GM12878 (cell line): Measurements from ENCODE around the gene TPM4. TPM values are rescaled to one million over a fixed set of nuclear protein-coding genes. Genes with fewer than 3 reads are reported as not detected.
A peak's percentile ranks its signal among the peaks of the same experiment; 100 is the strongest.

Experiments
- BCL11A ChIP-seq: IDR thresholded peaks from 2 replicates; pipeline ENCODE4 v1.6.1; 2011; ENCODE audit warnings: low read depth, low read length
- BMI1 ChIP-seq: fragments of 450-650 bp; IDR thresholded peaks from 2 replicates; pipeline ENCODE4 v1.6.1; 2016; ENCODE audit warnings: mild to moderate bottlenecking, moderate library complexity, borderline replicate concordance
- CBFB ChIP-seq: IDR thresholded peaks from 2 replicates; pipeline ENCODE4 v1.6.1; 2016; ENCODE audit warnings: antibody characterized with exemption, low read depth
- CEBPB ChIP-seq, 2 experiments: fragments of 150-350 bp in 1 of 2; IDR thresholded peaks; 2 replicates each; pipeline ENCODE4 v1.6.1; 2012 to 2014; ENCODE audit warnings: low read depth in 2 of 2, low read length in 2 of 2, borderline replicate concordance in 1 of 2, inconsistent platforms in 1 of 2
- CHD2 ChIP-seq: IDR thresholded peaks from 2 replicates; pipeline ENCODE4 v1.6.1; 2011; ENCODE audit warnings: low read depth, low read length, improper control_type of control experiment, borderline replicate concordance
- CHD4 ChIP-seq: fragments of 200-600 bp; sonication (generic); IDR thresholded peaks from 2 replicates; pipeline ENCODE4 v1.6.1; 2016; ENCODE audit warnings: mild to moderate bottlenecking
- ETV6 ChIP-seq, 2 experiments: fragments of 450-650 bp in 1 of 2; IDR thresholded peaks in 1 of 2; conservative IDR thresholded peaks in 1 of 2; 2 replicates each; pipeline ENCODE4 v1.6.1; 2014; ENCODE audit warnings: antibody characterized with exemption in 1 of 2, borderline replicate concordance in 1 of 2, low read depth in 1 of 2, mild to moderate bottlenecking in 1 of 2, moderate library complexity in 1 of 2
- EZH2 ChIP-seq: IDR thresholded peaks from 2 replicates; pipeline ENCODE4 v1.6.1; 2012; ENCODE audit warnings: low read depth, mild to moderate bottlenecking, control low read depth, inconsistent platforms, low read length, borderline replicate concordance; ENCODE audit not compliant: control insufficient read depth
- GATAD2B ChIP-seq: fragments of 450-650 bp; conservative IDR thresholded peaks from 2 replicates; pipeline ENCODE4 v1.6.1; 2017; ENCODE audit warnings: low read depth, mild to moderate bottlenecking, moderate library complexity
- HDGF ChIP-seq: fragments of 450-650 bp; IDR thresholded peaks from 2 replicates; pipeline ENCODE4 v1.6.1; 2016; ENCODE audit warnings: antibody characterized with exemption
- IRF4 ChIP-seq: IDR thresholded peaks from 2 replicates; pipeline ENCODE4 v1.6.1; 2011; ENCODE audit warnings: low read depth, low read length
- JUND ChIP-seq: IDR thresholded peaks from 2 replicates; pipeline ENCODE4 v1.6.1; 2012; ENCODE audit warnings: low read depth, mild to moderate bottlenecking, low read length, improper control_type of control experiment, moderate library complexity
- RAD21 ChIP-seq: IDR thresholded peaks from 2 replicates; pipeline ENCODE4 v1.6.1; 2011; ENCODE audit warnings: mild to moderate bottlenecking, low read depth, low read length, moderate library complexity; ENCODE audit not compliant: insufficient read depth
- RB1 ChIP-seq: fragments of 450-650 bp; formaldehyde crosslinking; IDR thresholded peaks from 2 replicates; pipeline ENCODE4 v1.6.1; 2017; ENCODE audit warnings: mild to moderate bottlenecking, borderline replicate concordance
- RELA ChIP-seq: fragments of 450-650 bp; IDR thresholded peaks from 2 replicates; pipeline ENCODE4 v1.8.0; 2014; ENCODE audit warnings: borderline replicate concordance; ENCODE audit not compliant: partially characterized antibody
- SMC3 ChIP-seq: IDR thresholded peaks from 2 replicates; pipeline ENCODE4 v1.6.1; 2011; ENCODE audit warnings: low read length, improper control_type of control experiment, borderline replicate concordance
- TARDBP ChIP-seq: IDR thresholded peaks from 2 replicates; pipeline ENCODE4 v1.6.1; 2016; ENCODE audit warnings: borderline replicate concordance
- YBX1 ChIP-seq: fragments of 450-650 bp; IDR thresholded peaks from 2 replicates; pipeline ENCODE4 v1.6.1; 2016; ENCODE audit warnings: antibody characterized with exemption
- ZBED1 ChIP-seq: IDR thresholded peaks from 2 replicates; pipeline ENCODE4 v1.6.1; 2016; ENCODE audit warnings: borderline replicate concordance
- polyA plus RNA-seq, 11 experiments: library from polyadenylated mRNA; depleted of rRNA in 4 of 11; unstranded in 6 of 11; stranded (reverse) in 5 of 11; fragments of >200 nt; fragmentation: Nextera tagmentation in 4 of 11; fragmentation: Illumina TruSeq in 1 of 11; extraction: Ambion mirVana in 4 of 11; extraction: Trizol in 1 of 11; gene quantifications; 1 replicate in 1 of 11; 2 replicates in 10 of 11; pipeline versions ENCODE4 v1.2.1 to v1.2.3, GENCODE V29; 2011 to 2016; ENCODE audit warnings: inconsistent platforms in 2 of 11, missing spikeins in 2 of 11, low read depth in 1 of 11
- total RNA-seq, 4 experiments: library from RNA; depleted of rRNA in 3 of 4; stranded (reverse); fragments of >200 nt in 3 of 4; fragmentation: Illumina TruSeq in 1 of 4; extraction: Trizol in 1 of 4; gene quantifications; 2 replicates each; pipeline versions ENCODE4 v1.2.1 to v1.2.3, GENCODE V29; 2013 to 2021
- TF ChIP-seq, protein P1 (sequence below): fragments of 450-650 bp; IDR thresholded peaks from 2 replicates; pipeline ENCODE4 v1.6.1; 2014; ENCODE audit warnings: mild to moderate bottlenecking
- TF ChIP-seq, protein P2 (sequence below): fragments of 450-650 bp; IDR thresholded peaks from 2 replicates; pipeline ENCODE4 v1.6.1; 2017; ENCODE audit warnings: mild to moderate bottlenecking, moderate library complexity
- TF ChIP-seq, protein P3 (sequence below): IDR thresholded peaks from 2 replicates; pipeline ENCODE4 v1.6.1; 2011; ENCODE audit warnings: borderline replicate concordance, low read depth, mild to moderate bottlenecking, moderate library complexity, mixed read lengths, low read length; ENCODE audit not compliant: insufficient read depth; ENCODE audit errors: extremely low read length
- TF ChIP-seq, protein P4 (sequence below): fragments of 450-650 bp; IDR thresholded peaks from 2 replicates; pipeline ENCODE4 v1.6.1; 2017; ENCODE audit warnings: borderline replicate concordance

TPM4 gene
- total and polyA plus RNA-seq, 10 of the 15 experiments (the other 5 are each of a cell fraction or from before 2014, with no cell fraction given) = 183 to 620 (median 407) TPM

DNA sequence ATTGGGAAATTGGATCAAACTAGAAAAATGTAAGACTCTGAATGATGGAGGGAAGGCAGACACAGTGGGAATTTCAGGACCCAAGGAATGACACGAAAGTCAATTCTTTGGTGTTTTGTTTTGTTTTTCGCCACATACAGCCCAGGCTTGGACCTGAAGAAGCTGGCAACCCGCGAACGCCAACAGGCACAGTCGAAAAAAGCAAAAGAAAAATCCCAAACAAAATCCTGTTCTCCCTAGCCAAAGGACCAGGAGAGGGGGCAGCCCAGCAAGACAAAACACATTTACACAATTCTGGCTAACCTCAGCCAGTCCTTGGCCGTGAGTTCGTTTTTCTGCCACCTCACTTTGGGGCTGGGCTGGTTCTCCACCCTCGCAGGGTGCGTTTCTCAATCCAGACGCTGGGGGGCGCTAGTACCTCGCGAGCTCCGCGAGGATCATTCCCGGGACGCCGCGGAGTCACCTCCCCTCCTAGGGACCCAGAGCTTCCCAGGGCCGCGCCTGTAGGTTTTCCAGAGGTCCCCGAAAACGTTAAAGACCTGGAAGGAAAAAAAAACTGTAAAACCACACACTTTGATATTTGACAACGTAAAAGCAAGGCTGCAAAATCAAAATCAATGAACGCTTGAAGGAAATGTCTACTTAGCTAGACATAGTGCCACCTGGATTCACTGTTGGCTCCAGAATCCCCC, 34.9 kb upstream of the TPM4 start (continued):
- TF ChIP-seq, protein P1, sequence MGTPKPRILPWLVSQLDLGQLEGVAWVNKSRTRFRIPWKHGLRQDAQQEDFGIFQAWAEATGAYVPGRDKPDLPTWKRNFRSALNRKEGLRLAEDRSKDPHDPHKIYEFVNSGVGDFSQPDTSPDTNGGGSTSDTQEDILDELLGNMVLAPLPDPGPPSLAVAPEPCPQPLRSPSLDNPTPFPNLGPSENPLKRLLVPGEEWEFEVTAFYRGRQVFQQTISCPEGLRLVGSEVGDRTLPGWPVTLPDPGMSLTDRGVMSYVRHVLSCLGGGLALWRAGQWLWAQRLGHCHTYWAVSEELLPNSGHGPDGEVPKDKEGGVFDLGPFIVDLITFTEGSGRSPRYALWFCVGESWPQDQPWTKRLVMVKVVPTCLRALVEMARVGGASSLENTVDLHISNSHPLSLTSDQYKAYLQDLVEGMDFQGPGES = no peak
- TF ChIP-seq EZH2 = no peak
- TF ChIP-seq RB1 = 0 out of 2 replicates have a peak, but pooled peaks have one; percentile 44
- no peak for TF ChIP-seq TARDBP
- no peak for TF ChIP-seq CHD4
- TF ChIP-seq, protein P2, sequence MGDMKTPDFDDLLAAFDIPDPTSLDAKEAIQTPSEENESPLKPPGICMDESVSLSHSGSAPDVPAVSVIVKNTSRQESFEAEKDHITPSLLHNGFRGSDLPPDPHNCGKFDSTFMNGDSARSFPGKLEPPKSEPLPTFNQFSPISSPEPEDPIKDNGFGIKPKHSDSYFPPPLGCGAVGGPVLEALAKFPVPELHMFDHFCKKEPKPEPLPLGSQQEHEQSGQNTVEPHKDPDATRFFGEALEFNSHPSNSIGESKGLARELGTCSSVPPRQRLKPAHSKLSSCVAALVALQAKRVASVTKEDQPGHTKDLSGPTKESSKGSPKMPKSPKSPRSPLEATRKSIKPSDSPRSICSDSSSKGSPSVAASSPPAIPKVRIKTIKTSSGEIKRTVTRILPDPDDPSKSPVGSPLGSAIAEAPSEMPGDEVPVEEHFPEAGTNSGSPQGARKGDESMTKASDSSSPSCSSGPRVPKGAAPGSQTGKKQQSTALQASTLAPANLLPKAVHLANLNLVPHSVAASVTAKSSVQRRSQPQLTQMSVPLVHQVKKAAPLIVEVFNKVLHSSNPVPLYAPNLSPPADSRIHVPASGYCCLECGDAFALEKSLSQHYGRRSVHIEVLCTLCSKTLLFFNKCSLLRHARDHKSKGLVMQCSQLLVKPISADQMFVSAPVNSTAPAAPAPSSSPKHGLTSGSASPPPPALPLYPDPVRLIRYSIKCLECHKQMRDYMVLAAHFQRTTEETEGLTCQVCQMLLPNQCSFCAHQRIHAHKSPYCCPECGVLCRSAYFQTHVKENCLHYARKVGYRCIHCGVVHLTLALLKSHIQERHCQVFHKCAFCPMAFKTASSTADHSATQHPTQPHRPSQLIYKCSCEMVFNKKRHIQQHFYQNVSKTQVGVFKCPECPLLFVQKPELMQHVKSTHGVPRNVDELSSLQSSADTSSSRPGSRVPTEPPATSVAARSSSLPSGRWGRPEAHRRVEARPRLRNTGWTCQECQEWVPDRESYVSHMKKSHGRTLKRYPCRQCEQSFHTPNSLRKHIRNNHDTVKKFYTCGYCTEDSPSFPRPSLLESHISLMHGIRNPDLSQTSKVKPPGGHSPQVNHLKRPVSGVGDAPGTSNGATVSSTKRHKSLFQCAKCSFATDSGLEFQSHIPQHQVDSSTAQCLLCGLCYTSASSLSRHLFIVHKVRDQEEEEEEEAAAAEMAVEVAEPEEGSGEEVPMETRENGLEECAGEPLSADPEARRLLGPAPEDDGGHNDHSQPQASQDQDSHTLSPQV = no peak
- no peak for TF ChIP-seq HDGF
- TF ChIP-seq, protein P3, sequence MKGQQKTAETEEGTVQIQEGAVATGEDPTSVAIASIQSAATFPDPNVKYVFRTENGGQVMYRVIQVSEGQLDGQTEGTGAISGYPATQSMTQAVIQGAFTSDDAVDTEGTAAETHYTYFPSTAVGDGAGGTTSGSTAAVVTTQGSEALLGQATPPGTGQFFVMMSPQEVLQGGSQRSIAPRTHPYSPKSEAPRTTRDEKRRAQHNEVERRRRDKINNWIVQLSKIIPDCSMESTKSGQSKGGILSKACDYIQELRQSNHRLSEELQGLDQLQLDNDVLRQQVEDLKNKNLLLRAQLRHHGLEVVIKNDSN = no peak
- TF ChIP-seq CEBPB (IDR thresholded peaks at IDR 0.05; ENCODE audit: borderline replicate concordance in 1 of 2, low read depth in 2 of 2, low read length in 2 of 2) = no peak
- no peak for TF ChIP-seq ETV6 (conservative IDR thresholded peaks at IDR 0.05 in 1 of 2, IDR thresholded peaks at IDR 0.05 in 1 of 2; ENCODE audit: borderline replicate concordance in 1 of 2, low read depth in 1 of 2)
- peak; percentile 18 for TF ChIP-seq RELA
- no peak for TF ChIP-seq CBFB
- no peak for TF ChIP-seq BCL11A
- peak; percentile 87 for TF ChIP-seq SMC3
- no peak for TF ChIP-seq BMI1
- no peak for TF ChIP-seq ZBED1
- TF ChIP-seq GATAD2B = no peak
- TF ChIP-seq JUND = no peak
- no peak for TF ChIP-seq YBX1
- 0 out of 2 replicates have a peak, but pooled peaks have one; percentile 41 for TF ChIP-seq IRF4
- TF ChIP-seq, protein P4, sequence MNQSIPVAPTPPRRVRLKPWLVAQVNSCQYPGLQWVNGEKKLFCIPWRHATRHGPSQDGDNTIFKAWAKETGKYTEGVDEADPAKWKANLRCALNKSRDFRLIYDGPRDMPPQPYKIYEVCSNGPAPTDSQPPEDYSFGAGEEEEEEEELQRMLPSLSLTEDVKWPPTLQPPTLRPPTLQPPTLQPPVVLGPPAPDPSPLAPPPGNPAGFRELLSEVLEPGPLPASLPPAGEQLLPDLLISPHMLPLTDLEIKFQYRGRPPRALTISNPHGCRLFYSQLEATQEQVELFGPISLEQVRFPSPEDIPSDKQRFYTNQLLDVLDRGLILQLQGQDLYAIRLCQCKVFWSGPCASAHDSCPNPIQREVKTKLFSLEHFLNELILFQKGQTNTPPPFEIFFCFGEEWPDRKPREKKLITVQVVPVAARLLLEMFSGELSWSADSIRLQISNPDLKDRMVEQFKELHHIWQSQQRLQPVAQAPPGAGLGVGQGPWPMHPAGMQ = no peak
- peak; percentile 88 for TF ChIP-seq RAD21
- TF ChIP-seq CHD2 = no peak
